ENCODE data around the gene GFOD2.

GRCh38 chr16:67664258-67664657 lies 54.9 kb downstream of the GFOD2 start:
- TF ChIP-seq CTCF (IDR thresholded peaks at IDR 0.05) (no peak), POLR2A (IDR thresholded peaks at IDR 0.05) (no peak)

All from heart left ventricle (tissue), 13 donors.